Omental fat pad (tissue), 4 donors: Measurements from ENCODE around the gene UGT1A5. TPM values are rescaled to one million over a fixed set of nuclear protein-coding genes. Genes with fewer than 3 reads are reported as not detected.

Experiments
- ATAC-seq: fragments of 150-250 bp; one replicate; pipeline ENCODE4 v1.9.1; 2016; ENCODE audit warnings: mild to moderate bottlenecking, moderate library complexity; ENCODE audit not compliant: low FRiP score
- DNase-seq: peaks from one replicate; pipeline ENCODE4 v3.0.0-alpha.2; 2019; ENCODE audit warnings: low spot score
- CTCF ChIP-seq, 3 donors: fragments of 450-650 bp; IDR thresholded peaks; one replicate each; pipeline ENCODE4 v1.5.1; 2016 to 2017; ENCODE audit warnings: antibody characterized with exemption in 3 of 3, mild to moderate bottlenecking in 3 of 3, moderate library complexity in 2 of 3
- total RNA-seq, 4 donors: library from RNA; depleted of rRNA; stranded (reverse); fragments of >200 nt; gene quantifications; one replicate each; pipeline ENCODE4 v1.1.0, GENCODE V29; 2016

UGT1A5 gene
- total RNA-seq, 4 donors from 2014 or later: not detected

DNA sequence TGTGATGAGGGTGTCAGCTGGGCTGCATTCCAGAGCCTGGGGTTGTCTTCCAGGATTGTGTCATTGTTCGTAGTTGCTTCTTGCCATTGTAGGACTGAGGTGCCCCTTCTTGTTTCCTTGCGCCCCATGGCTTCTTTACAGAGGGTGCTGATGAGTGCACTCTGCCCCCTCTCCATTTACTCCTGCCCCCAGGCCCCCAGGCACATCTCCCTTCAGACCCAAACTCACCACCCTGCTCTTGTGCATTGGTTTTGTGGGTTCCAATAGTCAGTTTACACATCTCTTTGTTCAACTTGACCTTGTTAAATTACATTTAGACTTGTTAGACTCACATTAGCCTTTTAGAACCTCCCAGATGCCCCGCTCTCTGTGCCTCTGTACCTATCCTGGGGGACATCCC, 108.5 kb downstream of the UGT1A5 start:
- no peak for TF ChIP-seq CTCF (IDR thresholded peaks at IDR 0.05)
- ATAC-seq (no peak), DNase-seq (no peak)

- DNase-seq: no peak
- no peak for ATAC-seq
- no peak for TF ChIP-seq CTCF (IDR thresholded peaks at IDR 0.05)
Observed at GRCh38 chr2:233821709-233822100, 109.0 kb downstream of the UGT1A5 start.

- DNase-seq: no peak
Observed at GRCh38 chr2:233822101-233822771, 109.5 kb downstream of the UGT1A5 start.

More at GRCh38 chr2:233822101-233822771, 109.5 kb downstream of the UGT1A5 start:
- ATAC-seq: no peak
- no peak for TF ChIP-seq CTCF (IDR thresholded peaks at IDR 0.05)

Other genes with a start within 250 kb of the UGT1A5 start
- gene USP40, start 146.1 kb upstream of the UGT1A5 start, total RNA-seq: 10 to 100 TPM; 23.4 to 50.6 (median 35.1) TPM
- not detected for gene UGT1A8, start 95.3 kb upstream of the UGT1A5 start, total RNA-seq
- gene UGT1A10, start 76.5 kb upstream of the UGT1A5 start, total RNA-seq: not detected
- gene UGT1A9, start 41.0 kb upstream of the UGT1A5 start, total RNA-seq: not detected
- gene UGT1A7, start 31.0 kb upstream of the UGT1A5 start, total RNA-seq: not detected
- gene UGT1A6, start 20.0 kb upstream of the UGT1A5 start, total RNA-seq: under 1 TPM in 1 of 4 donors, not detected in 3; 0.82 TPM
- not detected for gene UGT1A4, start 5.8 kb downstream of the UGT1A5 start, total RNA-seq
- gene UGT1A3, start 16.1 kb downstream of the UGT1A5 start, total RNA-seq: not detected
- gene UGT1A1, start 47.4 kb downstream of the UGT1A5 start, total RNA-seq: not detected
- gene MROH2A, start 65.4 kb downstream of the UGT1A5 start, total RNA-seq: not detected
- gene HJURP, start 141.6 kb downstream of the UGT1A5 start, total RNA-seq: 1 to 10 TPM in 1 of 4 donors, under 1 TPM in 2, not detected in 1; 0.09 to 2.3 (median 0.13) TPM
- not detected for gene TRPM8, start 204.5 kb downstream of the UGT1A5 start, total RNA-seq